Measurements from ENCODE around the gene ABCA12. TPM values are rescaled to one million over a fixed set of nuclear protein-coding genes. Genes with fewer than 3 reads are reported as not detected.
"Not testable (repeated sequence)": the region's sequence is repeated elsewhere in the genome, so short reads cannot be mapped to it uniquely, and the experiment has no call there.

Gene ABCA12, protein sequence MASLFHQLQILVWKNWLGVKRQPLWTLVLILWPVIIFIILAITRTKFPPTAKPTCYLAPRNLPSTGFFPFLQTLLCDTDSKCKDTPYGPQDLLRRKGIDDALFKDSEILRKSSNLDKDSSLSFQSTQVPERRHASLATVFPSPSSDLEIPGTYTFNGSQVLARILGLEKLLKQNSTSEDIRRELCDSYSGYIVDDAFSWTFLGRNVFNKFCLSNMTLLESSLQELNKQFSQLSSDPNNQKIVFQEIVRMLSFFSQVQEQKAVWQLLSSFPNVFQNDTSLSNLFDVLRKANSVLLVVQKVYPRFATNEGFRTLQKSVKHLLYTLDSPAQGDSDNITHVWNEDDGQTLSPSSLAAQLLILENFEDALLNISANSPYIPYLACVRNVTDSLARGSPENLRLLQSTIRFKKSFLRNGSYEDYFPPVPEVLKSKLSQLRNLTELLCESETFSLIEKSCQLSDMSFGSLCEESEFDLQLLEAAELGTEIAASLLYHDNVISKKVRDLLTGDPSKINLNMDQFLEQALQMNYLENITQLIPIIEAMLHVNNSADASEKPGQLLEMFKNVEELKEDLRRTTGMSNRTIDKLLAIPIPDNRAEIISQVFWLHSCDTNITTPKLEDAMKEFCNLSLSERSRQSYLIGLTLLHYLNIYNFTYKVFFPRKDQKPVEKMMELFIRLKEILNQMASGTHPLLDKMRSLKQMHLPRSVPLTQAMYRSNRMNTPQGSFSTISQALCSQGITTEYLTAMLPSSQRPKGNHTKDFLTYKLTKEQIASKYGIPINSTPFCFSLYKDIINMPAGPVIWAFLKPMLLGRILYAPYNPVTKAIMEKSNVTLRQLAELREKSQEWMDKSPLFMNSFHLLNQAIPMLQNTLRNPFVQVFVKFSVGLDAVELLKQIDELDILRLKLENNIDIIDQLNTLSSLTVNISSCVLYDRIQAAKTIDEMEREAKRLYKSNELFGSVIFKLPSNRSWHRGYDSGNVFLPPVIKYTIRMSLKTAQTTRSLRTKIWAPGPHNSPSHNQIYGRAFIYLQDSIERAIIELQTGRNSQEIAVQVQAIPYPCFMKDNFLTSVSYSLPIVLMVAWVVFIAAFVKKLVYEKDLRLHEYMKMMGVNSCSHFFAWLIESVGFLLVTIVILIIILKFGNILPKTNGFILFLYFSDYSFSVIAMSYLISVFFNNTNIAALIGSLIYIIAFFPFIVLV (N-terminal part only)
- not detected in 2 replicates for total RNA-seq (2014; rRNA removed; shearing (Covaris generic))
- polyA plus RNA-seq (2014; cell fraction: nucleus; rRNA removed), result not detected in 2 replicates

- DNase-seq (ENCODE audit: extremely low read depth, low read depth), result no peak
These were observed at the start of gene ABCA12 for GRCh38 chr2:215138479-215138878. Gene ABCA12 (minus strand): TSS chr2:215138626. CDS start chr2:215138208, 418 bp downstream.

GRCh38 chr2:215188078-215188477 lies 49.7 kb upstream of the ABCA12 start:
- DNase-seq (ENCODE audit: extremely low read depth, low read depth), result no peak

DNA sequence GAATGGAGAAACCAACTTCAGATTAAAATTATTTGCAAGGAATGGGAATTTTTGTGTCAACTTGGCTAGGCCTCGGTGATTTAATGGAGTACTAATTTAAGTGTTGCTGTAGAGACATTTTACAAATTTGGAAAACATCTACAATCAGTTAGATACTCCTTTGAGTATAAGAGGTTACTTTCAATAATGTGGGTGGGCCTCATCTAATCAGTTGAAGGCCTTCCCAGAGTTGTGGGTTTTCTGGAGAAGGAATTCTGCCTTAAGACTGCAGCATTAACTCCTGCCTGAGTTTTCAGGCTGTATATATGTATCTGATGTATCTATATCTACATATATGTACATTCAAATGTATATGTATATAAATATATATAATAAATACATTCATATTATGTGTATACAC lies 47.6 kb upstream of the ABCA12 start:
- DNase-seq (ENCODE audit: extremely low read depth, low read depth), result no peak

DNA sequence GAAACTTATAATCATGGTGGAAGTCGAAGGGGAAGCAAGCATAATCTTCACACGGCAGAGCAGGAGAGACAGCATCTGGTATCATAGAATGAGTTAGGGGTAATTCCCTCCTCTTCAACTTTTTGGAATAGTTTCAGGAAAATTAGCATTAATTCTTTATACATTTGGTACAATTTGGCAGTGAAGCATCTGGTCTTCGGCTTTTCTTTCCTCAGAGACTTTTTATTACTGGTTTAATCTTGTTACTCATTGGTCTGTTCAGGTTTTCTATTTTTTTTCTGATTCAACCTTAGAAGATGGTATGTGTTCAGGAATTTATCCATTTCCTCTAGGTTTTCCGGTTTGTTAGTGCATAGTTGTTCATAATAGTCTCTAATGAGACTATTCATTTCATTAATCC lies 39.7 kb upstream of the ABCA12 start:
- DNase-seq (ENCODE audit: extremely low read depth, low read depth), result no peak

DNA sequence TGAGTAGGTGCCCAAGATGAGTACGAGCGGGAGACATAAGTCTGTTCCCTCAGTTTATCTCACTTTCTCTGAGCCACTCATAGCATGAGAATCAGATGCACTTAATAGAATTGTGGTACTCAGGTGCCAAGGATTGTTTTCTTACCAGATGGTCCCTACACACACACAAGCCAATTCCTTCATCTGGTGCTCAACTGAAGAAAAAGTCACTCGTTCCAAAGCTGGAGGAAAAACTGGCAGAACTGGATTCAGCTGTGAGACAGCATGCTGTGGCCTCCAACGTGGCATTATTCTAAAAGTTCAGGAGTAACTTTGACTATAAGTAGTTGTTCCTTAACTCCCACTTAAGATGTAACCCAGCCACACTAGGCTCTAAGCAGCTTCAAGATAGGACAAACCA lies 33.4 kb upstream of the ABCA12 start:
- no peak for DNase-seq (ENCODE audit: extremely low read depth, low read depth)

- no peak for DNase-seq (ENCODE audit: extremely low read depth, low read depth)
These were observed 32.7 kb upstream of the ABCA12 start for GRCh38 chr2:215171151-215171550.

DNA sequence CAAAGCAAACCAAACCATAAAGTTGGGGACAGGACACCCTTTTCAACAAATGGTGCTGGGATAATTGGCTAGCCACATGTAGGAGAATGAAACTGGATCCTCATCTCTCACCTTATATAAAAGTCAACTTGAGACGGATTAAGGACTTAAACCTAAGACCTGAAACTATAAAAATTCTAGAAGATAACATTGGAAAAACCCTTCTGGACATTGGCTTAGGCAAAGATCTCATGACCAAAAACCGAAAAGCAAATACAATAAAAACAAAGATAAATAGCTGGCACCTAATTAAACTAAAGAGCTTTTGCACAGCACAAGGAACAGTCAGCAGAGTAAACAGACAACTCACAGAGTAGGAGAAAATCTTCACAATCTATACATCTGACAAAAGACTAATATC lies 28.1 kb upstream of the ABCA12 start:
- not testable (repeated sequence) for DNase-seq (ENCODE audit: extremely low read depth, low read depth)

DNA sequence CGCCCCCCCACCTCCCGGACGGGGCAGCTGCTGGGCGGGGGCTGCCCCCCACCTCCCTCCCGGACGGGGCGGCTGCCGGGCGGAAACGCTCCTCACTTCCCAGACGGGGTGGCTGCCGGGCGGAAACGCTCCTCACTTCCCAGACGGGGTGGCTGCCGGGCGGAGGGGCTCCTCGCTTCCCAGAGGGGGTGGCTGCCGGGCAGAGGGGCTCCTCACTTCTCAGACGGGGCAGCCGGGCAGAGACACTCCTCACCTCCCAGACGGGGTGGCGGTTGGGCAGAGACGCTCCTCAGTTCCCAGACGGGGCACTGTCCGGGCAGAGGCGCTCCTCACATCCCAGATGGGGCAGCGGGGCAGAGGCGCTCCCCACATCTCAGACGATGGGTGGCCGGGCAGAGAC lies 24.9 kb upstream of the ABCA12 start:
- not testable (repeated sequence) for DNase-seq (ENCODE audit: extremely low read depth, low read depth)

GRCh38 chr2:215161301-215161829 lies 22.9 kb upstream of the ABCA12 start:
- DNase-seq (ENCODE audit: extremely low read depth, low read depth), result no peak

DNA sequence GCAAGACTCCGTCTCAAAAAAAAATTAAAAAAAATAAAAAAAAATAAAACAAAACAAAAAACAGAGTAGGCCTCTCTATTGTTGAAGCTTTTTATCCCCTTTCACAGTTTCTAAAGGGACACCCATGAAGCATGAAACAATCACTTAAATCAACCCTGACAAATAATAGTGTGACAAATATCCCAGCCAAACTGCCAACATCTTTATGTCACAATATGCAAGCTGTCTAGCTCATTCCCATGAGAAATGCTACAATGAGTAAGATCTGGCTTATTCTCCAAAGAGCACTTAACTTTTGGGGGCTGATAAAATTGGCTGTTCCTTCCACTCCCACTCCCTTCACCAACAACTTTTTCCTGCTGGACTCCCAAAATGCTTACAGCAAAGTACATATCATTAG lies 21.7 kb upstream of the ABCA12 start:
- no peak for DNase-seq (ENCODE audit: extremely low read depth, low read depth)

DNA sequence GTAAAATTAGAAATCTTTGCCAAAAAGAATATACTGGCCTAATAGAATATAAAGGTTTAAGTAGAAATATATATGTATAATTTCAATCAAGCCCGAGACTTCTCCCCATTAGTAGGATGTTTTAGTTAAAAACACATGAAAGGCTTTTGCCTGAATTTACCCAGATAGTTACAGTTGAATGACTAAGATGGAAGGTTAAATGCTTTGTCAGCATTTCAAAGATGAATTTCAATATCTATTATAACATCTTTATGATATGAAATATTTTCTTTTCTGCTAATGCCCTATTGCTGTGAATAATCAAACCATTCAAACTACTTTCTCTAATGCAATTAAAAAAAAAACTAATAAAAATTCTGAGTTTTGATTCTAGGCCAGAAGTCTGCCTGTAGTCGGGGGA lies 18.0 kb upstream of the ABCA12 start:
- no peak for DNase-seq (ENCODE audit: extremely low read depth, low read depth)

GRCh38 chr2:215149894-215150293 lies 11.5 kb upstream of the ABCA12 start:
- no peak for DNase-seq (ENCODE audit: extremely low read depth, low read depth)

GRCh38 chr2:215149486-215149885 lies 11.1 kb upstream of the ABCA12 start:
- DNase-seq (ENCODE audit: extremely low read depth, low read depth), result no peak

- no peak for DNase-seq (ENCODE audit: extremely low read depth, low read depth)
These were observed 10.6 kb upstream of the ABCA12 start for GRCh38 chr2:215149060-215149459.

- DNase-seq (ENCODE audit: extremely low read depth, low read depth), result no peak
These were observed 7.2 kb upstream of the ABCA12 start for GRCh38 chr2:215145611-215146010.

DNA sequence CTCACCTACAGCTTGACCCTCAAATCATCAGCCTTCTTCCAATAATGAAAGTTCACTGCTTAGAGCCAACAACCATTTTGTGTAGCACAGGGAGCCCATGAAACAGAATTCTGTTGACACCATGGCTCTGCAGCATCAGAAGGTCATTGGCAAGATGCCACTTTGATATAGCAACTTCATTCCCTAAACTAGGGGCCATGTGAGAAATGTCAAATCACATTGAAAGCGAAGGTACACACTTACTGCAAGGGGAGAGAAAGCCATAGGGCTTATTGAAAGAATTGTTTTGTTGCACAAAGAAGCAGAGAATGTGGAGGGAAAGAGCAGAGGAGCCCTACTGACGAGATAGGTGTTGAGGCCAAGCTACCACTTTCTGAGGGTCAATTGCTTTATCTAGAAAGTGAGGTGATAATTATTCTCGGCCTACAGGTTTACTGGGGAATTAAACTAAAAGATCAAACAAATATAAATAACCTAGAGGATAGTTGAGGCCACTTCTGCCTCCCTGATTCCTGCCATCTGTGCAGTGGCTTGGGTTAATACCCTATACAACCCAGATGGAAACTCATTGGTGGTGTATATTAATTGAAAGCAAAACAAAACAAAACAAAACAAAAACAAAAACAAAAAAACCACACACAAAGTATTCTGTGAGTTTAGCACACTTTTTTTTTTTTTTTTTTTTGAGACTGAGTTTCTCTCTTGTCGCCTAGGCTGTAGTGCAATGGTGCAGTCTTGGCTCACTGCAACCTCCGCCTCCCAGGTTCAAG lies 5.9 kb upstream of the ABCA12 start:
- DNase-seq (ENCODE audit: extremely low read depth, low read depth), result no peak

GRCh38 chr2:215143458-215143857 lies 5.0 kb upstream of the ABCA12 start:
- DNase-seq (ENCODE audit: extremely low read depth, low read depth), result no peak

DNA sequence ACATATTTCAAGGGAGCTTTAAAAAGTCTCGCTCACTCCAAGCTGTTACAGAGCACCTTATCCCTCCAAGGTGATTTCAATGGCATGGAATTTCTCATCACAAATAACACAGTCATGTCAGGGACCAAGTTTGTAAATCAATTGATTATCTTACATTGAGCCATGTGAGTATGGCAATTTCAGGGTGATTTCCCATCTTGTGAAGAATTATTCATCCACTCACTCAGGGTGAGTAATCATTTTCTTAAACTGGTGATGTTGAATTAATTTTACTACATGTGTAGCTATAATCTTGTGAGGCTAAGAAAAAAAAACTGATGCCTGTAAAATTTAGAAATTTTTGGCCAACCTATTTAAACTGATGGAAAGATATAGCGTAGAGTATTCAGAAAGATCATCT lies 3.3 kb upstream of the ABCA12 start:
- DNase-seq (ENCODE audit: extremely low read depth, low read depth), result no peak

GRCh38 chr2:215140166-215140707 lies 1.8 kb upstream of the ABCA12 start:
- DNase-seq (ENCODE audit: extremely low read depth, low read depth), result no peak
